Astrocyte of the cerebellum (primary cell): ENCODE results near the gene GBE1.

Source experiments
- DNase-seq: peaks from one replicate; pipeline ENCODE4 v3.0.0-alpha.2; 2011; ENCODE audit warnings: low read depth
- H3K4me3 ChIP-seq: 2 replicates; pipeline ENCODE4 v1.5.1; 2011; ENCODE audit warnings: mild to moderate bottlenecking, low read depth, low read length, moderate library complexity
- in situ Hi-C: cut with HindIII; loops from 2 replicates; pipeline ENCODE4 v1.10.0; 2017; ENCODE audit warnings: low sequenced_read_pairs
- TF ChIP-seq, protein P1 (sequence below): IDR thresholded peaks from 2 replicates; pipeline ENCODE4 v1.5.1; 2012; ENCODE audit warnings: low read length, low read depth, moderate library complexity, mild to moderate bottlenecking; ENCODE audit errors: missing control alignments

The GBE1 gene

GRCh38 chr3:81485444-81485865, 276.0 kb downstream of the GBE1 start:
- peak; percentile 45 for DNase-seq
- in situ Hi-C loops = no loop called here
- TF ChIP-seq, protein P1, sequence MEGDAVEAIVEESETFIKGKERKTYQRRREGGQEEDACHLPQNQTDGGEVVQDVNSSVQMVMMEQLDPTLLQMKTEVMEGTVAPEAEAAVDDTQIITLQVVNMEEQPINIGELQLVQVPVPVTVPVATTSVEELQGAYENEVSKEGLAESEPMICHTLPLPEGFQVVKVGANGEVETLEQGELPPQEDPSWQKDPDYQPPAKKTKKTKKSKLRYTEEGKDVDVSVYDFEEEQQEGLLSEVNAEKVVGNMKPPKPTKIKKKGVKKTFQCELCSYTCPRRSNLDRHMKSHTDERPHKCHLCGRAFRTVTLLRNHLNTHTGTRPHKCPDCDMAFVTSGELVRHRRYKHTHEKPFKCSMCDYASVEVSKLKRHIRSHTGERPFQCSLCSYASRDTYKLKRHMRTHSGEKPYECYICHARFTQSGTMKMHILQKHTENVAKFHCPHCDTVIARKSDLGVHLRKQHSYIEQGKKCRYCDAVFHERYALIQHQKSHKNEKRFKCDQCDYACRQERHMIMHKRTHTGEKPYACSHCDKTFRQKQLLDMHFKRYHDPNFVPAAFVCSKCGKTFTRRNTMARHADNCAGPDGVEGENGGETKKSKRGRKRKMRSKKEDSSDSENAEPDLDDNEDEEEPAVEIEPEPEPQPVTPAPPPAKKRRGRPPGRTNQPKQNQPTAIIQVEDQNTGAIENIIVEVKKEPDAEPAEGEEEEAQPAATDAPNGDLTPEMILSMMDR = no peak
- H3K4me3 ChIP-seq = no peak overlapping the region

GRCh38 chr3:81484520-81484919, 276.9 kb downstream of the GBE1 start:
- TF ChIP-seq, protein P1 = no peak
- no peak for DNase-seq
- in situ Hi-C loops = no loop called here
- no peak overlapping the region for H3K4me3 ChIP-seq

DNA sequence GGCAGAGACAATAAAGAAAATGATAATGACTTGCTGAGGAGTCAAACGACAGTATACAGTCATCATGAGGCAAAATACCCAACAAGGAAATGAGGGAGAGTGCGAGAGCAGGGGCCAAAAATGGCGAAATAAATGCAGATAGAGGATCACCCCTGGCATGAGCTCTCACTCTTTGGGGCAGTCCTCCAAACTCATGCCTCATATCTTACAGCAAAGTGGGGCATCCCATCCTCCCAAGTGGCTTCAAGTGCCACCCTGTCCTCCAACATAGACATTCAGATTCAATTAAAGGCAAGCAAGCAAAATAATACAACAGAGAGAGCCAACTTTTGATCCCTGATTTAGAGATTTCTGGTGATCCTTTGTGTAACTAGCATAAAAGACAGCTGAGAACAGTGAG, 278.4 kb downstream of the GBE1 start:
- no peak for DNase-seq
- in situ Hi-C loops = no loop called here
- H3K4me3 ChIP-seq = no peak overlapping the region
- TF ChIP-seq, protein P1 = no peak

DNA sequence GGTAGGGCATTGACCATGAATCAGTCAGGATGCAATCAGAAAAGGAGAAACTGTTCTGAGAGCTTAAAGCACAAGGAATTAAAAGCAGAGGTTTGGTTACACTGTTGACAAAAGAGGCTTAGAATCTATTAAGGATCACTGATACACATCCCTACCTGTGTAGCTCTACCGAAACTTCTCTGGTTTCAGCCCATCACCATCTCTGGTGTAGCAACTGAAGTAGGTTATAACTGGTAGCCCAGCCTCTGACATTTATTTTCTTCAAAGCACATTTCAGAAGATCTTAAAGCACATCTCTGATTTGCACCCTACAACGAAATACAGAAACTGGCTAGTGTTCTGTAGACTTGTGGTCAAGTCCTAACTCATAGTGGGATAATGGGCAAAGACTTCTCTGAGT, 283.7 kb downstream of the GBE1 start:
- TF ChIP-seq, protein P1 = no peak
- in situ Hi-C loops = loop anchor here (5.0 kb wide), 1 partner anchor 45 kb away; no protein-coding TSS in a partner anchor

GRCh38 chr3:81476692-81477091, 284.8 kb downstream of the GBE1 start:
- no peak for DNase-seq
- in situ Hi-C loops = loop anchor here (5.0 kb wide), 1 partner anchor 44 kb away; no protein-coding TSS in a partner anchor
- TF ChIP-seq, protein P1 = no peak
- H3K4me3 ChIP-seq = no peak overlapping the region

More for the DNA sequence above, 283.7 kb downstream of the GBE1 start:
- no peak for DNase-seq
- no peak overlapping the region for H3K4me3 ChIP-seq

DNA sequence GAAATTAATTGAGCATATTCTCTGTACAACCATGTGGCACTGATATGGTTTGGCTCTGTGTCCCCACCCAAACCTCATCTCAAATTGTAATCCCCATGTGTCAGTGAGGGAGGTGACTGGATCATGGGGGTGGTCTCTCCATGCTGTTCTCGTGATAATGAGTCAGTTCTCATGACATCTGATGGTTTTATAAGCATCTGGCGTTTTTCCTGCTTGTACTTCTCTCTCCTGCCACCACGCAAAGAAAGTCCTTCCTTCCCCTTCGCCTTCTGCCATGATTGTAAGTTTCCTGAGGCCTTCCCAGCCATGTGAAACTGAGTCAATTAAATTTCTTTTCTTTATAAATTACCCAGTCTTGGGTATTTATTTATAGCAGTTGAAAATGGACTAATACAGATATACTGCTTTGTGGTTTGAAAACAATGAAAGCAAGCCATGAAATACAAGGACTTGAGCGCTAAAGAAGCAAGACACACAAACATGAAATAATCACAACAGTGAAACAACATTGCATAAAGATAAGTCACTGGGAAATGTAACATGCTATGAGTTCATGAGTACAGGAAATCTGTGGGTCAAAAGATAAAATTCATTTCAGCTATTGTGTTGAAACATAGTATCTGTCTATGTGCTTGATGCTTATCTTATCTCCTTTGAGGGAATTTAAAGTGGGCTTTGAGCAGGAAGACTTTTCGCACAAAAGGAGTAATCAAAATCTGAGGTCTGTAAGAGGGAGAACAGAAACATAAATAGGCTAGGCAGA, 288.7 kb downstream of the GBE1 start:
- in situ Hi-C loops = no loop called here
- TF ChIP-seq, protein P1 = no peak
- no peak for DNase-seq
- no peak overlapping the region for H3K4me3 ChIP-seq
